Activated CD8-positive, alpha-beta T cell treated with anti-CD3 and anti-CD28 coated beads for 36 hours (primary cell): ENCODE measurements around the gene OR2A2. TPM values are rescaled to one million over a fixed set of nuclear protein-coding genes. Genes with fewer than 3 reads are reported as not detected.

Experiments
- ATAC-seq: fragments of 200-7000 bp; cut with Tn5 transposase; one replicate; pipeline ENCODE4 v1.10.0; 2021; ENCODE audit warnings: mild to moderate bottlenecking, moderate library complexity
- CTCF ChIA-PET: fragments of 350-600 bp; sonication (Branson Sonifier 250); formaldehyde crosslinking; loops from one replicate; lab custom pipeline; 2021; ENCODE audit warnings: antibody characterized with exemption; lab: Charles Lee
- POLR2A ChIA-PET: fragments of 350-600 bp; sonication (Branson Sonifier 250); formaldehyde crosslinking; loops from one replicate; lab custom pipeline; 2021; ENCODE audit warnings: antibody characterized with exemption; lab: Charles Lee
- DNase-seq: peaks from one replicate; pipeline ENCODE4 v3.0.0-alpha.2; 2020
- H3K27ac Mint-ChIP-seq: one replicate; pipeline ENCODE4 v1.8.0; 2021; ENCODE audit warnings: mild to moderate bottlenecking, mixed read lengths
- H3K27me3 Mint-ChIP-seq: one replicate; pipeline ENCODE4 v1.8.0; 2021; ENCODE audit warnings: mixed read lengths
- H3K36me3 Mint-ChIP-seq: one replicate; pipeline ENCODE4 v1.8.0; 2021; ENCODE audit warnings: low read depth, mixed read lengths
- H3K4me1 Mint-ChIP-seq: one replicate; pipeline ENCODE4 v1.8.0; 2021; ENCODE audit warnings: low read depth, mixed read lengths
- H3K4me3 Mint-ChIP-seq: one replicate; pipeline ENCODE4 v1.8.0; 2021; ENCODE audit warnings: mild to moderate bottlenecking, moderate library complexity, mixed read lengths
- H3K9me3 Mint-ChIP-seq: one replicate; pipeline ENCODE4 v1.8.0; 2021; ENCODE audit warnings: mixed read lengths
- CTCF ChIP-seq: fragments of 200-600 bp; IDR thresholded peaks from one replicate; pipeline ENCODE4 v1.8.0; 2022; ENCODE audit warnings: antibody characterized with exemption, mild to moderate bottlenecking
- intact Hi-C: fragments of 100-400 bp; cut with micrococcal nuclease; formaldehyde crosslinking; loops from one replicate; pipeline ENCODE4 v1.10.0; 2022
- total RNA-seq, 2 experiments: library from RNA; stranded (reverse); gene quantifications; one replicate each; pipeline ENCODE4 v1.2.3, GENCODE V29; 2021

Gene OR2A2
- total RNA-seq, 2 experiments from 2014 or later = not detected

GRCh38 chr7:144144426-144144825, 35.0 kb downstream of the OR2A2 start:
- Mint-ChIP-seq H3K4me3 (no peak overlapping the region), H3K27ac (no peak overlapping the region), H3K27me3 (peaks cover 3% of the 10 kb centered on the region), H3K36me3 (peaks cover 5% of the 10 kb centered on the region), H3K4me1 (no peaks in the 10 kb centered on the region), H3K9me3 (peaks cover 18% of the 10 kb centered on the region)
- DNase-seq (no peak), ATAC-seq (no peak)
- intact Hi-C loops = no loop called here
- ChIA-PET CTCF (interaction anchor here (0.9 kb wide), 1 partner anchor 16 kb away, joined by 3 read pairs; no protein-coding TSS in a partner anchor), POLR2A (no interaction called here)
- TF ChIP-seq CTCF = no peak

GRCh38 chr7:144148224-144148827, 38.9 kb downstream of the OR2A2 start:
- POLR2A ChIA-PET = no interaction called here

GRCh38 chr7:144158861-144159260, 49.5 kb downstream of the OR2A2 start:
- Mint-ChIP-seq H3K9me3 (no peaks in the 10 kb centered on the region), H3K27ac (no peak overlapping the region), H3K27me3 (peaks cover 9% of the 10 kb centered on the region), H3K36me3 (no peaks in the 10 kb centered on the region), H3K4me3 (no peak overlapping the region), H3K4me1 (no peaks in the 10 kb centered on the region)
- ATAC-seq (no peak), DNase-seq (no peak)
- ChIA-PET CTCF (no interaction called here), POLR2A (no interaction called here)
- intact Hi-C loops = no loop called here
- TF ChIP-seq CTCF = no peak

More at GRCh38 chr7:144148224-144148827, 38.9 kb downstream of the OR2A2 start:
- TF ChIP-seq CTCF = no peak
- peaks cover 22% of the 10 kb centered on the region for H3K9me3 Mint-ChIP-seq
- H3K4me3 Mint-ChIP-seq = no peak overlapping the region
- peaks cover 6% of the 10 kb centered on the region for H3K36me3 Mint-ChIP-seq
- ATAC-seq (no peak), DNase-seq (no peak)
- intact Hi-C loops = no loop called here
- peaks cover 11% of the 10 kb centered on the region for H3K27me3 Mint-ChIP-seq
- no peaks in the 10 kb centered on the region for H3K4me1 Mint-ChIP-seq
- CTCF ChIA-PET = interaction anchor here (1.7 kb wide), 1 partner anchor 20 kb away, joined by 6 read pairs; no protein-coding TSS in a partner anchor
- H3K27ac Mint-ChIP-seq = no peak overlapping the region

Other genes with a start within 250 kb of the OR2A2 start
- 10 to 100 TPM; 13.8 to 14.7 TPM for gene TCAF1, start 207.4 kb upstream of the OR2A2 start, total RNA-seq
- not detected for gene OR2F2, start 174.3 kb upstream of the OR2A2 start, total RNA-seq
- not detected for gene OR2F1, start 154.7 kb upstream of the OR2A2 start, total RNA-seq
- gene OR6B1, start 109.3 kb upstream of the OR2A2 start, total RNA-seq = not detected
- gene OR2A5, start 60.6 kb upstream of the OR2A2 start, total RNA-seq = not detected
- gene OR2A25, start 39.8 kb upstream of the OR2A2 start, total RNA-seq = not detected
- gene OR2A12, start 23.3 kb upstream of the OR2A2 start, total RNA-seq = not detected
- not detected for gene OR2A14, start 13.6 kb downstream of the OR2A2 start, total RNA-seq
- gene CTAGE4, start 73.9 kb downstream of the OR2A2 start, total RNA-seq = 1 to 10 TPM in 1 of 2 experiments, under 1 TPM in 1; 0.87 to 1.6 TPM
- 1 to 10 TPM; 2.3 to 2.8 TPM for gene ARHGEF35, start 86.2 kb downstream of the OR2A2 start, total RNA-seq
- gene OR2A42, start 130.0 kb downstream of the OR2A2 start, total RNA-seq = not detected
- gene OR2A7, start 155.2 kb downstream of the OR2A2 start, total RNA-seq = 1 to 10 TPM; 2.0 to 2.1 TPM
- under 1 TPM; 0.25 to 0.85 TPM for gene CTAGE8, start 159.7 kb downstream of the OR2A2 start, total RNA-seq
- not detected for gene OR2A1, start 202.8 kb downstream of the OR2A2 start, total RNA-seq
- 1 to 10 TPM; 6.7 to 7.5 TPM for gene ARHGEF5, start 245.8 kb downstream of the OR2A2 start, total RNA-seq